ENCODE measurements around the gene FCHSD2.

GRCh38 chr11:73095613-73096012 is 46.5 kb downstream of the FCHSD2 start:
- TF ChIP-seq ELF4 (IDR thresholded peaks at IDR 0.05) (no peak), SUZ12 (IDR thresholded peaks at IDR 0.05) (no peak), SP1 (IDR thresholded peaks at IDR 0.05) (no peak), FOXM1 (IDR thresholded peaks at IDR 0.05; ENCODE audit: borderline replicate concordance) (no peak), L3MBTL2 (conservative IDR thresholded peaks at IDR 0.05) (no peak), HDGF (IDR thresholded peaks at IDR 0.05; ENCODE audit: borderline replicate concordance) (no peak), LEF1 (IDR thresholded peaks at IDR 0.05; ENCODE audit: borderline replicate concordance) (no peak), FOXK2 (IDR thresholded peaks at IDR 0.05) (no peak), TARDBP (IDR thresholded peaks at IDR 0.05) (no peak), PKNOX1 (IDR thresholded peaks at IDR 0.05) (no peak), BHLHE40 (IDR thresholded peaks at IDR 0.05; ENCODE audit: borderline replicate concordance) (no peak), FOXA1 (IDR thresholded peaks at IDR 0.05) (no peak)
